Measurements from ENCODE around the gene ODAD4.
A peak's percentile ranks its signal among the peaks of the same experiment; 100 is the strongest.

The ODAD4 gene

GRCh38 chr17:41907185-41907556 is 23.2 kb upstream of the ODAD4 start:
- Mint-ChIP-seq H3K27ac (no peak overlapping the region), H3K4me1 (ENCODE audit: low read depth) (no peaks in the 10 kb centered on the region), H3K9me3 (ENCODE audit: low read depth) (no peaks in the 10 kb centered on the region), H3K4me3 (no peak overlapping the region), H3K27me3 (no peaks in the 10 kb centered on the region), H3K36me3 (peaks cover 6% of the 10 kb centered on the region)

- Mint-ChIP-seq H3K27ac (no peak overlapping the region), H3K4me1 (ENCODE audit: low read depth) (no peaks in the 10 kb centered on the region), H3K9me3 (ENCODE audit: low read depth) (no peaks in the 10 kb centered on the region), H3K27me3 (no peaks in the 10 kb centered on the region), H3K36me3 (peaks cover 8% of the 10 kb centered on the region), H3K4me3 (no peak overlapping the region)
These were observed 22.5 kb upstream of the ODAD4 start for GRCh38 chr17:41907633-41908539.

- no peak overlapping the region for H3K4me3 Mint-ChIP-seq
- H3K27me3 Mint-ChIP-seq = no peaks in the 10 kb centered on the region
- no peak overlapping the region for H3K27ac Mint-ChIP-seq
- H3K9me3 Mint-ChIP-seq (ENCODE audit: low read depth) = no peaks in the 10 kb centered on the region
- H3K36me3 Mint-ChIP-seq = peaks cover 5% of the 10 kb centered on the region
- H3K4me1 Mint-ChIP-seq (ENCODE audit: low read depth) = no peaks in the 10 kb centered on the region
These were observed 21.3 kb upstream of the ODAD4 start for GRCh38 chr17:41909088-41909487.

- Mint-ChIP-seq H3K4me3 (no peak overlapping the region), H3K36me3 (peaks cover 5% of the 10 kb centered on the region), H3K9me3 (ENCODE audit: low read depth) (no peaks in the 10 kb centered on the region), H3K27ac (no peak overlapping the region), H3K27me3 (no peaks in the 10 kb centered on the region), H3K4me1 (ENCODE audit: low read depth) (peaks cover 14% of the 10 kb centered on the region)
These were observed 19.6 kb upstream of the ODAD4 start for GRCh38 chr17:41910701-41911391.

GRCh38 chr17:41912925-41913324 is 17.5 kb upstream of the ODAD4 start:
- Mint-ChIP-seq H3K4me3 (no peak overlapping the region), H3K4me1 (ENCODE audit: low read depth) (peaks cover 24% of the 10 kb centered on the region), H3K9me3 (ENCODE audit: low read depth) (no peaks in the 10 kb centered on the region), H3K27ac (no peak overlapping the region), H3K36me3 (peaks cover 5% of the 10 kb centered on the region), H3K27me3 (no peaks in the 10 kb centered on the region)

- Mint-ChIP-seq H3K4me3 (no peak overlapping the region), H3K27me3 (no peaks in the 10 kb centered on the region), H3K36me3 (peaks cover 5% of the 10 kb centered on the region), H3K9me3 (ENCODE audit: low read depth) (no peaks in the 10 kb centered on the region), H3K4me1 (ENCODE audit: low read depth) (peaks cover 24% of the 10 kb centered on the region), H3K27ac (no peak overlapping the region)
These were observed 16.6 kb upstream of the ODAD4 start for GRCh38 chr17:41913798-41914197.

- Mint-ChIP-seq H3K4me3 (no peak overlapping the region), H3K36me3 (peaks cover 5% of the 10 kb centered on the region), H3K27ac (peak overlapping the region; percentile 50), H3K27me3 (no peaks in the 10 kb centered on the region), H3K9me3 (ENCODE audit: low read depth) (no peaks in the 10 kb centered on the region), H3K4me1 (ENCODE audit: low read depth) (peaks cover 24% of the 10 kb centered on the region)
These were observed 16.1 kb upstream of the ODAD4 start for GRCh38 chr17:41914358-41914766.

- H3K27ac Mint-ChIP-seq = peak overlapping the region; percentile 50
- peak overlapping the region; percentile 42 for H3K4me3 Mint-ChIP-seq
- no peaks in the 10 kb centered on the region for H3K9me3 Mint-ChIP-seq (ENCODE audit: low read depth)
- no peaks in the 10 kb centered on the region for H3K27me3 Mint-ChIP-seq
- H3K4me1 Mint-ChIP-seq (ENCODE audit: low read depth) = peaks cover 25% of the 10 kb centered on the region
- H3K36me3 Mint-ChIP-seq = peaks cover 5% of the 10 kb centered on the region
These were observed 15.4 kb upstream of the ODAD4 start for GRCh38 chr17:41915020-41915419.

GRCh38 chr17:41915566-41915965 is 14.9 kb upstream of the ODAD4 start:
- peaks cover 5% of the 10 kb centered on the region for H3K36me3 Mint-ChIP-seq
- no peaks in the 10 kb centered on the region for H3K27me3 Mint-ChIP-seq
- peaks cover 27% of the 10 kb centered on the region for H3K4me1 Mint-ChIP-seq (ENCODE audit: low read depth)
- H3K9me3 Mint-ChIP-seq (ENCODE audit: low read depth) = no peaks in the 10 kb centered on the region
- H3K4me3 Mint-ChIP-seq = peak overlapping the region; percentile 60
- no peak overlapping the region for H3K27ac Mint-ChIP-seq

- H3K4me3 Mint-ChIP-seq = peak overlapping the region; percentile 91
- H3K4me1 Mint-ChIP-seq (ENCODE audit: low read depth) = peaks cover 27% of the 10 kb centered on the region
- H3K27ac Mint-ChIP-seq = peak overlapping the region; percentile 66
- peaks cover 5% of the 10 kb centered on the region for H3K36me3 Mint-ChIP-seq
- no peaks in the 10 kb centered on the region for H3K27me3 Mint-ChIP-seq
- no peaks in the 10 kb centered on the region for H3K9me3 Mint-ChIP-seq (ENCODE audit: low read depth)
These were observed 13.2 kb upstream of the ODAD4 start for GRCh38 chr17:41917192-41917591.

- no peaks in the 10 kb centered on the region for H3K27me3 Mint-ChIP-seq
- H3K4me3 Mint-ChIP-seq = peak overlapping the region; percentile 91
- H3K36me3 Mint-ChIP-seq = peaks cover 2% of the 10 kb centered on the region
- peaks cover 27% of the 10 kb centered on the region for H3K4me1 Mint-ChIP-seq (ENCODE audit: low read depth)
- no peaks in the 10 kb centered on the region for H3K9me3 Mint-ChIP-seq (ENCODE audit: low read depth)
- peak overlapping the region; percentile 66 for H3K27ac Mint-ChIP-seq
These were observed 12.6 kb upstream of the ODAD4 start for GRCh38 chr17:41917679-41918313.

GRCh38 chr17:41918314-41919164 is 11.9 kb upstream of the ODAD4 start, which contains the start of gene ACLY:
ACLY (minus strand) TSS chr17:41918951; CDS start chr17:41913873, 5,078 bp downstream.
- Mint-ChIP-seq H3K36me3 (peaks cover 2% of the 10 kb centered on the region), H3K27ac (peak within 1 kb of the TSS; percentile 83), H3K27me3 (no peaks in the 10 kb centered on the region), H3K4me1 (ENCODE audit: low read depth) (peaks cover 27% of the 10 kb centered on the region), H3K9me3 (ENCODE audit: low read depth) (no peaks in the 10 kb centered on the region), H3K4me3 (peak within 1 kb of the TSS; percentile 91)

GRCh38 chr17:41919165-41919817 is 11.1 kb upstream of the ODAD4 start:
- Mint-ChIP-seq H3K4me3 (peak overlapping the region; percentile 91), H3K36me3 (peaks cover 2% of the 10 kb centered on the region), H3K27ac (no peak overlapping the region), H3K9me3 (ENCODE audit: low read depth) (no peaks in the 10 kb centered on the region), H3K4me1 (ENCODE audit: low read depth) (peaks cover 25% of the 10 kb centered on the region), H3K27me3 (no peaks in the 10 kb centered on the region)

All from activated naive CD8-positive, alpha-beta T cell (primary cell).